ENCODE results near the gene CAMK4. TPM values are rescaled to one million over a fixed set of nuclear protein-coding genes. Genes with fewer than 3 reads are reported as not detected.

The CAMK4 gene
- 0.42 TPM for total RNA-seq
- long read RNA-seq, full-length matches to known transcripts = 1 of 2 reads
- long read RNA-seq, partial matches to known transcripts = 0 of 2 reads
- long read RNA-seq, other reads (novel, unspliced or antisense) = 1 of 2 reads

DNA sequence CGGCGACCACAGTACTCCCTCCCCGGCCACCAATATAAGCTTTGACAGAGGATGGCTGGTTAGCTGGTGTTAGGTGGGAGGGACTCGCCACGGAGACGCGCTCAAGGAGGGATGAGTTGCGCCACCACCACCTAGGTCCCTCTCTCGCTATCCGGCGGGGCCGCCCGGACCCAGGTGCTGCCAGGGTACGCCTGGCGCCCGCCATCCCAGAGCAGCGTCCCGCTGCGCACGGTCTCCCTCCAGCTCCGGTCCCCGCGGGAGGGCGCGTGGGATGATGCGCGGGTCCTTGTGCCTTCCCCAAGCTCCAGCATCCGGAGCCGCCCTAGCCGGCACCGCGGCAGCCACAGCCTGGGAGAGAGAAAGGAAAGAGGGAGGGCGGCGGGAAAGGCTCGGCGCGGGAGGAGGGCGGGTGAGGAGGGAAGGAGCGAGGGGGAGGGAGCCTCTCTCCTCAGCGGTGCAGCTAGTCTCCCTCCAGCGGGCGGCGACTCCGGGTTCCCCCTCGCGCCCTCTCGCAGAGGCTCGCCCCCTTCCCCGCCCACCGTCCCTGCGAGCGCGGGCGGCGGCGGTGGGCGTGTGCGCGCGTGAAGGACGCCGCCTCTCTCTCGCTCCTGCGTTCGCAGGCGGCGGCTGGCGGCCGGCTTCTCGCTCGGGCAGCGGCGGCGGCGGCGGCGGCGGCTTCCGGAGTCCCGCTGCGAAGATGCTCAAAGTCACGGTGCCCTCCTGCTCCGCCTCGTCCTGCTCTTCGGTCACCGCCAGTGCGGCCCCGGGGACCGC lies at the start of gene CAMK4:
TSS of gene CAMK4 (plus strand) at position 598 of the 774 bp plus-strand sequence. CDS start at position 698, 100 bp downstream.
- DNase-seq (ENCODE audit: low spot score) = no peak

DNA sequence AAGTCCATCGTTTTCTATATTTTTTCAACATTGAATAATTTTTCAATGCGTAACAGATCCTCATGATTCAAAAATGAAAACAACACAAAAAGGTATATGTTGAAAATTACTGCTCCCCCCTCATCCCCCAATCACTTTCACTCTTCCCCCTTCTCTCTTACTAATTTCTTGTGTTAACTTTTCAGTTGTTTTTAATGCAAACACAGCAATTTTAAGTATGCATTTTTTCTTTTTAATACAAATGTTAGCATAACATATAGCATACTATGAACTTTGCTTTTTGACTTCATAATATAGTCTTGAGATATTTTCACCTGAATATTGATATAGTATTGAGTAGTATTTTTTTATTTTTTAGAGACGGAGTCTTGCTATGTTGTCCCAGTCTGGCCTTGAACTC lies 41.1 kb upstream of the CAMK4 start:
- DNase-seq (ENCODE audit: low spot score) = no peak

DNA sequence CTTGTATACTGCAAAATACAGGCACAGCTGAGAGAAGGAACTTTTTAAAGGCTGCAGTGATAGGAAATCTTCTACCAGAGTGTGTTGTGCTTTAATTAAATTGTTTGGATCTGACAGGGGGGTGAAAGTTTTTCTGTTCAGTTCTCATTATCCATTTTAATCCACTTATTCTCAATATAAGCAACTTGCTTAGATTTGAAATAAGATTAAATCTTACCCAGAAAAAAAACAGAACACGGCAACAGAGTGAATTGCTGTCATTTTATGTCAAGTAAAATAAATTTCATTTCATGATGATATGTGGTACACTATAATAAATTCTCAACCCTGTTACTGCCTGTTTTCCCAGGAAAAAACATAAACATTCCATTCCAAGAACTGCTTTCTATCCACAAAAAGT lies 37.1 kb upstream of the CAMK4 start:
- no peak for DNase-seq (ENCODE audit: low spot score)

DNA sequence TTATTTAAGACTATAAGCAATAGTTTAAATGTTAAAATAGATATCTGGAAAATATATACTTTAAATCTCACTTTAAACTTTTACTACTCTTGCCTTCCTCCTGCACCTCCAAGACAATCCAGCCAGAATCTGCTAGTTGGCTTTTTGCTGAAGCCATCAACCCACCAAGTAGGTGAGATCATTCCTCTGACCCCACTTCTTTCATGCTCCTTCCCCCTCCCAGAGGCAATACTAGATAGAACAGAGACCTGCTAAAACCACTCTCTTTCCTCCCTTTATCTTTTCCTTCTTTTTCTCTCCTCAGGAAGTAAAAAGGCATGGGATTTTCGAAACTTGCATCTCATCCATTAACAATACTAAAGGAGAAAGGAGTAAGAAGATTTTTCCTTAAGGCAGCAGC lies 30.1 kb upstream of the CAMK4 start:
- DNase-seq (ENCODE audit: low spot score) = no peak

DNA sequence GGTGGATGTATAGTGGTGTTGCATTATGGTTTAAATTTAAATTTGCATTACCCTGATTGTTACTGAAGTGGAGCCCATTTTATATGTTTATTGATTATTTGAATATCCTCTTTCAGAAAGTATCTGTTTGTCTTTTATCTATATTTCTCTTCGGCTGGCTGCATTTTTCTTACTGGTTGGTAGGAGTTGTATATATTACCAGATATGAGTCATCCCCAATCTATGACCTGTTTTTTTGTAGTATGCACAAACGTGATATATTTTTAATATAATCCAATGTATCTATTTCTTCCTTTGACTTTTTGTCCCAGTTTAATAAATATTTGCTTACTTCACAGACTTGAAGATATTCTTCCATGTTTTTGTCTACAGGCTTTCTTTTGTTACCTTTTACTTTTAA lies 29.3 kb upstream of the CAMK4 start:
- DNase-seq (ENCODE audit: low spot score) = no peak

DNA sequence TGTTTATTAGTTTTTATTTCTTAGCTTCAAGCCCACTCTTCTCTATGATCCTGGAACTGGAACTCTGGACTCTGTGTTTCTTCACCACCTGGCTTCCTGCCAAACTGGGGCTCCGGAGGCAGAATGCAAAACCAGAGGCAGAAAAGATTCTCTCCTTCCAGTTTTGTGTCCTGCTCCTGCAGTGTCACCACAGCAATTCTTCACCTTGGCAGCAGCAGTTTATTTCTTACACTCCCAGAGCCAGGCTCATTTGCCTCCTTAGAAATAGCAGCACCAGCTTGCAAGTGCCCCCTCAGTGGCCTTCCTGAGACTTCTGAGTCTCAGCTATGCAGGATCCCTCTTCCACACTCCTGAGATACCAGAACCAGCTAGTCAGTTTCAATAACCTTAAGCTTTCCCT lies 26.7 kb upstream of the CAMK4 start:
- no peak for DNase-seq (ENCODE audit: low spot score)

DNA sequence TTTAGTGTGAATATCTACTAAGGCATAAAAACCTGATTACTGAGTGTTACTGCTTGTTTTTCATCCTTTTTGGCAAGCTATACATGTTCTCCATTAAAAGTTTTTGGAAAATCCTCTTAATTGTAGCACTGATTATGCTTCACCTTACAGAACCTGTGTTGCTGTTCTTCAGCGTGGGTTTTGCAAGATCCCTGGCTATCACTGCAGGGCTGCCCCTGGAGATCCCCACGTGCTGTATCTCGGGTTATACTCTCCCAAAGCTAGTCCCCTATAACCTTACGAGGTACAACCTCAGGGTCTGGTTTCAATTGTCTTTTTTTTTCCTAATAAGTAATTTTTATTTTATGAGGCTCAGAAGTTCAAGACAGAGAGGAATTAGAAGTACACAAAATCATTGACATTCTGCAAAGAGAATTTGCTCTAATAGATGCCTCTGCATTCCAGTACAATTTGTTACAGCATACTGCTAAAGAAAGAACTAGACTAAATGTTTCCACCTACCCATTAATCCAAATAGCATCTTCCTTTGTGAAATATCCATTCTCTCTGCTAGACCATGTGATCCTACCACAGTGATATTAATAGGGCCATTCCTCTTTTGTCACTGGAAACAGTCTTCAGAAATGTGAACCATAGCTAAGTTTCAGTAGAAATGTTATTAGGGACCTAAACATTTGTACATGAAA lies 25.8 kb upstream of the CAMK4 start:
- no peak for DNase-seq (ENCODE audit: low spot score)

DNA sequence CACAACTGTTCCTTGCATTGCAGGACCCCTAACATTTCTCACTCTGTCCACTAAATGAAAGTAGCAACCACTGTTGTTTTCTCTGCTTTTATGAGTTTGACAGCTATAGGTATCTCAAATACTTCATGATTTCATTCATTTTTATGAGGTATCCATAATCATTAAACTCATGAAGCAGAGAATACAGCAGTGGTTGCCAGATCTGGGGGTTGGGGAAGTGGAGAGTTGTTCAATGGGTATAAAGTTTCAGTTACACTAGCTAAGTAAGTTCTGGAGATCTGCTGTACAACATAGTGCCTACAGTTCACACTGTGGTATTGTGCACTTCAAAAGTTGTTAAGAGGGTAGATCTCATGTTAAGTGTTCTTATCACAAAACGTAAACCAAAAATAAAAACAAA lies 23.4 kb upstream of the CAMK4 start:
- no peak for DNase-seq (ENCODE audit: low spot score)

DNA sequence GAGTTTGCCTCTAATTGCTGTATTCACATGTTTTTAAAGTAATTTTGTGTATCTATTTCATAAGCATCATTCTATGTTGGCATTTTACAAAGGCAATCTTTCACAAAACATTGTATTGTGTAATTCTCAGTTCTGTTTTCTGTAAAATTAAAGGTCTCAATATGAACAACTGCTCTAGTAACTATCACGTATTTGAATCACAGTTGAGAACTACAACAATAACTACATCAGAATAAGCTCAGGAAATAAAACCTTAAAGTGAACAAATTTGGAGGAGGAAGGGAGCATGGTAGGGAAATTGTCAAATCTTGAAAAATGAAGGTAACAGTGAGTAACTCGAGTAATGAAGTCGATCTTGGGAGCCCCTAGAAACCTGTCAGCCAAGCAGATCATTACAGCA lies 22.5 kb upstream of the CAMK4 start:
- DNase-seq (ENCODE audit: low spot score) = no peak

DNA sequence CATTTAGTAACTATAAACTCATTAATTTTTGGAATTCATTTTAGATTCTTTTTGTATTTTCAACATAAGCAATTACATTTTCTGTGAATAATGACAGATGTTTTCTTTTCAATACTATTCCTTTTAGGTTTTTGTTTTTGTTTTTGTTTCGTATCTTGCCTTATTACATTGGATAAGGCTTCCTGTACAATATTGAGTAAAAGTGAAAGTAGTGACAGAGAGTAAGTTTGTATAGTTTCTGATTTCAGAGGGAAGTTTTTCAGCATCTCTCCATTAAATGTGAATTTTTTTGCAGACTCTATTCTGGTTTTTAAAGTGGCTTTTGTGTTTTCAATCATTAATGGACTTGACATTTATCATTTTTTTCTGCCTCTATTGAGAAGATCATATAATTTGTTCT lies 12.8 kb upstream of the CAMK4 start:
- no peak for DNase-seq (ENCODE audit: low spot score)

DNA sequence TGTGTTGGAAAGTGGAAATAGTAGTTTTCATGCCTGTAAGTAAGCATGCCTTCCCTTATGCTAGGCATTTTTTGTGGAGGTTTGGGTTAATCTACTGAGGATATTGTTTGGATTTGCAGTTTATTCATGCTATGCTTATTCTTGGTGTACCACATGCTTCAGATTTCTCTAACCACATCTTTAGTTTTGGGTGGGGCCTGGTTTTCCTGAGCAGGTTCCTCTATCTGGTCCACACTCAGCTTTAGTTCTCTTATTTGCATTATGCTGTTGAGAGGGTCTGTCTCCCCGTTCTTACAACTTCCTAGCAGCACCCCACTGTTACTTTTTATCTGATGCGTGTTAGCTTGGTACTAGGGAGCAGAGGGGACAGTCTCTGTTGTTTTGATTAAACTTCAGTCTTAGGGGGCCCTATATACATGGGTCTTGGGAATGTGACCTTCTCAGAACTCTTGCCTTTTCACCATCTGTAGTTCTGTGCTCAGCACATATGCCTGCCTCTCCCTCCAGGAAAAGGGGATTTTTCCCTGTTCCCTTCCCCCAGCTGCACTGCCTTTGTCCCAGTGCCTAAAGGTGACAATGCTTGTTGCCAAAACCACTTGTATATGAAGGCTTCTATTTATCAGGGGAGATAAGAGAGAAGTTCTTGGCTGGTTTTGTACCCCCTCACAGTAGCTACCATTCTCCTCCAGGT lies 10.0 kb upstream of the CAMK4 start:
- DNase-seq (ENCODE audit: low spot score) = no peak

DNA sequence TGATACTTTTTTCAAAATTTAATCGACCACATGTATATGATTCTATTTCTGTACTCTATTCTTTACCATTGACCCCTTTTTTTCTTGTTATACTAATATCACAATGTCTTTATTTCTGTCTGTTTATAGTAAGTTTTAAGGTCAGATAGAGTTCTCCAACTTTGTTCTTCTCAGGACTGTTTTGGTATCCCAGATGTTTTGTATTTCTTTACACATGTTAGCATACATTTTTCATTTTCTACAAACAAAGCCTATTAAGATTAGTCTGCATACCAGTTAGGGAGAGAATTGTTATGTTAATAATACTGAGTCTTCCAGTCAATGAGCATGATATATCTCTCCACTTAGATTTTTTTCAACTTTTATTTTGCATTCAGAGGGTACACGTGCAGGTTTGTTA lies 8.2 kb upstream of the CAMK4 start:
- DNase-seq (ENCODE audit: low spot score) = no peak

DNA sequence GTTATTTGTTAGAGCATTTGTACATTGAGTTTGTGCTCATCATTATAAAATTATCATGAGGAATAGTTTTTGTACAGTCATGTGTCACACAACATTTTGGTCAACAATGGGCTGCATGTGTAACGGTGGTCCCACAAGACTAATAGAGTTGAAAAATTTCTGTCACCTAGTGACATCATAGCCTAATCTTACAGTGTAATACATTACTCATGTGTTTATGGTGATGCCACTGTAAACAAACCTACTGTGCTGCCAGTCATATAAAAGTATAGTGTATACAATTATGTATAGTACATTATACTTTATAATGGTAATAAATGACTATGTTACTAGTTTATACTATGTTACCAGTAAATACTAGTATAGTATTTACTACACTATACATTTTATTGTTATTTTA lies 3.0 kb upstream of the CAMK4 start:
- no peak for DNase-seq (ENCODE audit: low spot score)

DNA sequence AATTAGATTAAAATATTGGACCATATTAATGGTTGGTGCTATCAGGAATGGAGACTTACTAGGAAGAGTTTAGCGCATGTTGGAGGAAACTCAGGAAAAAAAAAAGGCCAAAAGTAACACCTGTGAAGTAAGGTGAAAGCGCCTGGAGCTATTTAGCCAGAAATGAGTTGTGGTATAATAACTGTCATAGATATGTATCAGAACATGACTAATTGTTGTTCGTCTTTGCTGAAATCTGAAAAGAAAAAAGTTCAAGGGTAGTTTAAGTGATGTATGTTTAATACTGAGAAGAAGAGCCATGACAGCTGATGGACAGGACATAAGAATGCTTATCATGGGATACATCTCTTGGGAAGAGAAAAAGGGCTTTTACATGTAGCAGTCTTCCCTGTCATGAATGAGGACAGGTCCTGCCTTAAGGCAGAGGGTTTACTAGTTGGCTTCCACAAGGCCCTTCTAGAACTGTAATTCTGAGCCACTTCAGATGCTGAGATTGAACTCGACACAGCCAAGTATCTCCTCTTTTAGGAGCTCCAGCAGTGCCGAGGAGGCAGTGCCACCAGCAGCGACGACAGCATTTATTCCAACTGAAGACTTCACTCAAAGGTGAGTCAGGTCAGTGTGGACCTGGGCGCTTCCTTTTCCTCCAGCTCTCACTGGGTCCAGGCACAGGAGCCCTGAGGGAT lies 940 bp upstream of the CAMK4 start:
- DNase-seq (ENCODE audit: low spot score) = no peak

DNA sequence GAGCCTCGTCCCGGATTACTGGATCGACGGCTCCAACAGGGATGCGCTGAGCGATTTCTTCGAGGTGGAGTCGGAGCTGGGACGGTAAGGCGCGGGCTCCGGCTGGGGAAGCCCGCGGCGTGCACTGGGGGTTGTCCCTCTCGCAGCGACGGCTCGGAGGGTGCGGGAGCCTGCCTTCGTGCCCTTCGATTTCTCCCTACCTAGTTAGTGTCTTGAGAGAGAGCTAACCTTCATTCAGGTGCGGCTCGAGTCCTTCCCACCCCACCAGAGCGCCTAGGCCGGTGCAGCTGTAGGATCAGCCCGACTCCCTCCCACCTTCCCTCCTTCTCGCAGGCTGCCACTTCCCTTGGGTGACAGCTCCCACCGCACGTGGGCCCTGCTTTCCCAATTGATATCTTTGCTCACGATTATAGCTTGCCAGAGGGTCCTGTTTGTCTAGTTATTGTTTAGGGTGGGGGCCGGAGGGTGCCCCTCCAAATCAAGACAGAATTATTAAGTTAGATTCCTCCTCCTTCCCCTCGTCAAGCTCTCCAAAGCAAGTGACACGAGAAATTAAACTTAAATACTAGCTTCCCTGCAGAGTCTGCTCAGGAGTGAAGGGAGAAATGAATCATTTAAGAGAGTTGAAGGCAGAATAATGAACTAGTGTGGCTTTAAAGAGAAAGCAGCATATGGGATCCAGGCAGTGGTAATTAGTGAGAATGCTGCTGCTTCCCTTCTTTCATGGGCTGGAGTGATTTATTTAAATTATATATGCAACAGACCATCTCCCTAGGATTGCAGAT lies 569 bp downstream of the CAMK4 start:
- no peak for DNase-seq (ENCODE audit: low spot score)

DNA sequence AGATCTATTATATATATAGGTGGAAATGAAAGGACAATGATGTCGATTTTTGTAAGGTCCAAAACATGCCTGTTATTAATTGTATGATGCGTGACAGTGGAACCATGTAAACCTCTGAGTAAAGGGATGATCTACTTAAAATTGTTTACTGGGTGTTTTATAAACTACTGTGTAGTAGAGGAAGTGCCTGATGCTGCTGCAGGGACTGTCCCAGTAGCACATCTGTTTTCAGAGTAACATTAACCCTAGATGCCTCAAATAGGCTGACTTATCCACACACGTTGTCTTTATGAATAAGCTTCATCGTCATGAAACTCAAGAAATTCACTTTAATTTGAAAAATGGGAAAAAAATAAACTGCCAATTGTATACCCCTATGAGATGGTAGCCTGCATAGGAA lies 1.7 kb downstream of the CAMK4 start:
- DNase-seq (ENCODE audit: low spot score) = no peak

DNA sequence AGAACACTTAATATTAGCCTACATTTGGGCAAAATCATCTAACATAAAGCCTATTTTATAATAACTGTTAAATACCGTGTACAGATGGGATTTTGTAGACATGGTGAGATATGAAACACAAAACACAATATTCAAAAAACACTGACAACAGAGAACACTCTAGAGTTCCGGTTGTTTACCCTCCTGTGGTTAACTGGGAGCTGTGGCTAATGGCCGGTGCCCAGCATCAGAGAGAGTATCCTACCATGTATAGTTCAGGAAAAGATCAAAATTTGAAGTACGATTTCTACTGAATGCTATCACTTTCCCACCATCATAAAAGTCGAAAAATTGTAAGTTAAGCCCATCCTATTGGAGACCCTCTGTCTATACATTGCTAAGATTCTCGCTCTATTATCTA lies 2.4 kb downstream of the CAMK4 start:
- DNase-seq (ENCODE audit: low spot score) = no peak

DNA sequence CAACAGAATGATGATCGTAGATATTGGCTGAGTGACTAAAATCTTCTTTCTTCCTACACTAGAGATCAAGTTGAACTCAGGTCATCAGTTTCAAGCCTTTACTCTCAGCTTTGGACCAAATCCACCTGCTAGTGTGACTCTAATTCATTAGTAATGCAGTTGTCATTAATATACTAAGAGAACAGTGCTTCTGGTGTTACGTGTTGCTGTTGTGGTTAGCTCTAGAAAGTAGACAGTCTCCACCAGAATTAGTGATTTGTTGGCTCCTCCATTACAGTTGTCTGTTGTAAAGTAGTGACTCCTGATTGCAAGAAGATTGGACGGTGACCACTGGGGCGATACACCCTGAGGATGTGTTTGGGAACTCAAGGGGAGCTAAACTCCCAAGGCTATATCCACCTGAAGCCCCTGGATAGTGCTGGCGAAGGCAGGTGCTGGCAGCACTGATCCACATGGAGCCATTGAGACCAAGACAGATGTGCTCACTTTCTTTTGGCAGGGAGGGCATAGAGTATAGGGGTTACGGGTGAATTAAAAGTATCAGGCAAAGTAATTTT lies 3.1 kb downstream of the CAMK4 start:
- no peak for DNase-seq (ENCODE audit: low spot score)

DNA sequence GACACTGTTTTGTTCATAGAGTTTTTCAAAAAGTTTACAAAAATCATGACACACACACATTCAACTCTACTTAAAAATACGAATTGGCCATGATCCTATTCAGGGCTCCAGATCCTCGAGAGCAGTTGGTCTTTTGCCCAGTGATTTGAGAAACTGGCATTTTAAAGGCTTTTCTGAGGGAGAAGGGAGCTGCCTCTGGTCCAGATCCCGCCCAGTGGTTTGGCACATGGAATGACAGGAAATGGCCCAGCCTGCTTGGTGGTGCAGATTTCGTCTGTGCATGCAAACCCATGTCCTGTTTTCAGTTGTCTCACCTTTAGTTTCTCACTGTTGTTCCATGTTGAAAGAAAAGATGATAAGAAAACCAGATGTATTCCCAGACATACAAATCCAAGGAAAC lies 3.6 kb downstream of the CAMK4 start:
- DNase-seq (ENCODE audit: low spot score) = no peak

DNA sequence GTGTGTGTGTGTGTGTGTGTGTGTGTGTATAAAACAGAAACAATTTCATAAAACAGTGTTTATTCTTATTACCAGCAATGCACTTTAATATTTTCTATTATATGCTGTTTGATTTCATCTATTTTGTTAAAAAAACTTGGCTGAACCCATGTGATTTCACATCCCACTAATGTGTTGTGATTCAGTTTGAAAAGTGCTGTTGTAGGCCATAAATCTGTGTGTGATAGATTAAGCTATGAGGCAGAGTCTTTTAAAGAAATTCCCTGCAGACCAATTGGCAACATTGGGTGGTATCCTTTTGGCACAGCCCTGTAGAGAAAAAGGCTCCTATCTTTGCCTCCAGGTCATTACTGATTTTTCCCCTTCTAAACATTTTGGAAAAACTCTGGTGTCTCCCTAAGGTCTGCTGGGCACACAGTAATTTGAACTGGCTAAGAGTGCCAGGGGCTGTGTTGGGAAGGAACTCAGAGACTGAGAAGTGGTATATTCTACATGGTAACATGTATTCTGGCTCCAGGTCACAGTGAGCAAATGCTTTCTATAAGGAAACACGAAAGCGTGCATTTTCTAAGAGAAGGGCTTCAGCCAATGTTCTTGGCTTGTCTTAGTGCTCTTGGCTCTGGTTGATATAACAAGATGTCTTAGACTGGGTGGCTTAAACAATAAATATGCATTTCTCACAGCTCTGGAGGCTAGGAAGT lies 4.5 kb downstream of the CAMK4 start:
- DNase-seq (ENCODE audit: low spot score) = no peak

Data from mesenteric fat pad (tissue), 1 donor.